Measurements from ENCODE around the gene CAMSAP2. TPM values are rescaled to one million over a fixed set of nuclear protein-coding genes. Genes with fewer than 3 reads are reported as not detected.

Gene CAMSAP2
- total RNA-seq, 1 experiment from 2014 or later = 25.0 TPM

GRCh38 chr1:200894712-200895442 is 156.2 kb downstream of the CAMSAP2 start, which contains the start of gene INAVA:
INAVA (plus strand) TSS chr1:200894900; CDS start chr1:200898401, 3,501 bp downstream.
- TF ChIP-seq FOSL1 (IDR thresholded peaks at IDR 0.05; ENCODE audit: low read depth) (no peak), EGR1 (IDR thresholded peaks at IDR 0.05; ENCODE audit: low read depth) (no peak), CTCF (IDR thresholded peaks at IDR 0.05 in 2 of 3, conservative IDR thresholded peaks at IDR 0.05 in 1 of 3; ENCODE audit: borderline replicate concordance in 1 of 3, insufficient read depth in 1 of 3, low read depth in 2 of 3, low read length in 2 of 3) (peak in 2 of 3 experiments; percentile 36 to 38; a peak in 4 of 6 replicates), POLR2AphosphoS5 (IDR thresholded peaks at IDR 0.05; ENCODE audit: low read depth, low read length) (peak; percentile 96), JUND (IDR thresholded peaks at IDR 0.05) (no peak), ZBTB33 (IDR thresholded peaks at IDR 0.05; ENCODE audit: extremely low read depth, insufficient replicate concordance, low read length) (peak; percentile 61), REST (IDR thresholded peaks at IDR 0.05; ENCODE audit: low read depth) (no peak), YY1 (IDR thresholded peaks at IDR 0.05; ENCODE audit: extremely low read depth, insufficient replicate concordance, low read depth, low read length) (peak; percentile 19), SP1 (IDR thresholded peaks at IDR 0.05; ENCODE audit: low read depth) (no peak), ZFX (IDR thresholded peaks at IDR 0.05) (0 out of 2 replicates have a peak, but pooled peaks have one; percentile 18)
- intact Hi-C loops (cut with micrococcal nuclease) = loop anchor here (1.0 kb wide), 1 partner anchor 148 kb away; no protein-coding TSS in a partner anchor
- H3K4me1 ChIP-seq (ENCODE audit: control insufficient read depth in 1 of 2, insufficient read depth in 2 of 2, low read length in 2 of 2) = peaks cover 47 to 77% of the 10 kb centered on the region in 2 experiments
- TSS peak; percentile 59 for BruUV-seq (replicated peaks)
- H3K79me2 ChIP-seq (ENCODE audit: insufficient read depth, low read length) = no peaks in the 10 kb centered on the region; the same call in 1 of the 2 replicates
- no peaks in the 10 kb centered on the region for H3K36me3 ChIP-seq (ENCODE audit: control insufficient read depth in 1 of 2, insufficient read depth in 2 of 2, low read length in 2 of 2)
- ATAC-seq (peak; percentile 61), DNase-seq (ENCODE audit: low read depth, low spot score) (peak; percentile 53)
- H3K9ac ChIP-seq (ENCODE audit: low read length) = peak within 1 kb of the TSS; percentile 62
- H4K20me1 ChIP-seq (ENCODE audit: insufficient read depth) = no peaks in the 10 kb centered on the region
- H3K9me3 ChIP-seq (ENCODE audit: control insufficient read depth in 1 of 2, insufficient read depth in 1 of 2, low read depth in 1 of 2, low read length in 2 of 2) = no peaks in the 10 kb centered on the region
- peak within 1 kb of the TSS; percentile 63 for H3K4me3 ChIP-seq (replicated peaks in 1 of 2; ENCODE audit: low read depth in 1 of 2, low read length in 2 of 2)
- ChIA-PET POLR2A (interaction anchor here (0.7 kb wide), 1 partner anchor 273 kb away, joined by 3 read pairs; no protein-coding TSS in a partner anchor), CTCF (interaction anchor here (0.8 kb wide), 1 partner anchor 360 kb away, joined by 3 read pairs; no protein-coding TSS in a partner anchor), RAD21 (ENCODE audit: low non-redundant PET in 1 of 2, low total read pairs in 2 of 2, uncharacterized antibody in 2 of 2, unreplicated experiment in 2 of 2) (no interaction called here)
- H3K4me2 ChIP-seq (ENCODE audit: low read length) = peak within 1 kb of the TSS; percentile 97
- no peaks in the 10 kb centered on the region for H3K27me3 ChIP-seq (ENCODE audit: insufficient read depth, low read length)
- H2AFZ ChIP-seq (ENCODE audit: low read depth, low read length, poor library complexity, severe bottlenecking) = no peak within 1 kb of the TSS
- peak within 1 kb of the TSS; percentile 26 for H3K27ac ChIP-seq (ENCODE audit: low read depth, low read length)
- no peaks in the 10 kb centered on the region for H3K9me2 ChIP-seq (ENCODE audit: insufficient read depth)
